ENCODE measurements around the gene PPP2R2C.

Gene PPP2R2C

DNA sequence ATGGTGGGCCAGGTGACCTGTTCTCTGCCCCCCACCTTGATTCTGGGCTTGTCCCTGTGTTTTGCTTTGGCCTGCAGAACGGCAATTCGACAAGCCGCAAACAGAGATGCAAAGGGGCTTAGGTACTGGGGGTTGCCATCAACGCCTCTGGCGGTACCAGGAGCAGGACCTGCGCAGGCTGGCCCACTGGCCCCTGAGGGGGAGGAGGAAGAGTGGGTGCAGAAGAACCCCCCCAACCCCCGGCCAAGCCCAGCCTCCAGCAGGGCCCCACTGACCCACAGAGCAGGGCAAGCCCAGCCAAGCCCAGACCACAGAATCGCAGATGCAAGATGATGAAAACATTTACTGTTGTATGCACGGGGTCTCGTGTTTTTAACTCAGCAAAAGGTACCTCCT, 89.4 kb downstream of the PPP2R2C start:
- DNase-seq (ENCODE audit: low read depth in 2 of 2), result no peak

DNA sequence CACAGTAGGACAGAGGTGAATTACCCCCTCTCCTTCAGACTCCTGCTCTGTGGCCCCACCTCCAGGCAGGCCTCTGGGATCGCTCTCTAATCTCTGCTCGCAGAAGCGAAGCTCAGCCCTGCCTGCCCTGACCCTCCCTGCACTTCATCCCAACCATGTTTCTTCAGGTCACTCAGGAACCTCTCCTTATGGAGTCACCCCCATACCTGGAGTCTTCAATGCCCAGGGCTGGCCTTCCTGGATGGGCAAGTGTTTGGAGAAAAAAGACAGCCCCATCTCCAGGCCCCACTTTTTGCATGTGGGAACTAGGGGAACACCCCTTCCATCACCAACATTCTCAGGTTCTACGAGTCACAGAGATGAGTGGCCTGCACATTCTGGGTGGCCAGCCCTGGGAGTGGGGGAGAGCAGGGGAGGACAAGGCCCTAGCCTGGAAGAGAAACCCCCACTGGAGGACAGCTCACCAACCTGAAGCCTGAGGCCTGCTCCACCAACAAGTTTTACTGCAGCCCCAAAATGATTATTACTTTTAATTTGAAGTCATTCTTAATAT, 90.8 kb downstream of the PPP2R2C start:
- DNase-seq (ENCODE audit: low read depth in 2 of 2), result no peak

DNA sequence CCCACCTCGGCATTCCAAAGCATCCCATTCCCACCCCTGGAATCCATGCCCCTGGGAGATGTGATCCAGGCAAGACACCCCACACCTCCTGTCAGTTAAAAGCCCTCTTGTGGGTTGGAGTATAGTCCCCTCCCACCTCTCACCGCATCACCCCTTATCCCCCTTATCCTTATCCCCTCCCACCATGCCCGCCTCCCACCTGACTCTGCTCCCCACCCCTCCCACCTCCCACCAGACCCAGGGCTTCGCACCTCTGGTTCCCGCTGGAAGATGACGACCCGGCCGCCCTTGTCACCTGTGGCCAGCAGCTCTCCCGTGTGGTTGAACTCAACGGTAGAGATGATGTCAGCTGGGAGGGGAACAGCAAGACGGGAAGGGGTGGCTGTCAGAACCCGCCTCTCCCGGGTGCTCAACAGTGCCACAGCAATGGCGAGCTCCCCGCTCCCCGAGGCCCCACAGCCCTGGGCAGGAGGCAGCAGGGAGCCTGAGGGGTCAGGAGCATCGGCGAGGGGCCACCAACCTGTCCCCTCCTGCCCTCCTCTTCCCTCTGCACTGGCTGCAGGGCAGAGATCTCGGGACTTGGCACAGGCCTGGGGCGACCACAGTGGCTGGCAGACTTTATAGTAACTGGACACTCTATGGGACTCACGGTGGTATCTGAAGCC, 91.5 kb downstream of the PPP2R2C start:
- DNase-seq (ENCODE audit: low read depth in 2 of 2), result no peak

DNA sequence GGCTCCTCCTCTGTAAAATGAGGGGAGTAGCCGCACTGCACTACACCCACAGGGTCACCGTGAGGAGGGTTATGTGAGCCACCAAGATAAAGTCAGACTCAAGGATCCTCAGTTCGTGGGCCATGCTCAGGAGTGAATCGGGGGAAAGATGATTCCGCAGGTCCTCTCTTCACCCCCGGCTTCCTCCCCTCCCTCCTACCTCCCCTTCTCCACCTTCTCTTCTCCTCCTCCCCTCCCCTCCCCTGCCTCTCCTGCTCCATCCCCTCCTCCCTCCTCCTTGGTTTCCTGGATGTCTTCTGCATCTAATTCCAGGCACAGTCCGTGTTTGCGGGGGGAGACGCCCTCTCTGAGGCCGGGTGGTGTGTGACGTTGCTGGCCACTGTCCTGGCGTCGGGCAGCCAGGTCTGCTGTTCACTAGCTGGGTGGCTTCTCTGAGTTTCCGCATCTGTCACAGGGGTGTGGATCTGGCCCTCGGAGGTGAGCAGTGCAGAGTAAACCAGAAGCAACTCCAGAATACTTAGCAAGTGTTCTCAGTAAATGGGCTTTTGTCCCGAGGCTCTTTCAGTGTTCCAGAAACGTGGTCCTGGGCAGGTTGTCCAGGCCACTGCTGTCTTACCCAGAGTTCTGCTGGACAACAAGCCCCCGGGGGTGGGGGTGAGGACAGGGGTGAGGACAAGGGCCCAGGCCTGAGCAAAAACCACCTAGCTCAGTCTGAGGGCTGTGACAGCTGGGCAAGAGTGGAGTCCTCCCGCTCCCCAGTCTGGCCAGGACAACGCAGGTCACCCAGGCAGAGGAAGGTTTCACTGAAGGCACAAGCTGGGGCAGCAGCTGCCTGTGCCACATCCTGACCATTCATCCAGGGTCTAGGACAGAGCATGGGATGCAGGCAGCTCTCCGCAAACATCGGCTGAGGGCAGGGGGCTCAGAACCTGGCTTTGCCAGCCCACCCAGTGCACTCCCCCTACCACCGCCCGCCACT, 92.4 kb downstream of the PPP2R2C start:
- DNase-seq (ENCODE audit: low read depth in 2 of 2), result no peak

- no peak for DNase-seq (ENCODE audit: low read depth in 2 of 2)
These were observed 93.6 kb downstream of the PPP2R2C start for GRCh38 chr4:6378493-6379445.

- DNase-seq (ENCODE audit: low read depth in 2 of 2), result no peak
These were observed 94.6 kb downstream of the PPP2R2C start for GRCh38 chr4:6377626-6378492.

DNA sequence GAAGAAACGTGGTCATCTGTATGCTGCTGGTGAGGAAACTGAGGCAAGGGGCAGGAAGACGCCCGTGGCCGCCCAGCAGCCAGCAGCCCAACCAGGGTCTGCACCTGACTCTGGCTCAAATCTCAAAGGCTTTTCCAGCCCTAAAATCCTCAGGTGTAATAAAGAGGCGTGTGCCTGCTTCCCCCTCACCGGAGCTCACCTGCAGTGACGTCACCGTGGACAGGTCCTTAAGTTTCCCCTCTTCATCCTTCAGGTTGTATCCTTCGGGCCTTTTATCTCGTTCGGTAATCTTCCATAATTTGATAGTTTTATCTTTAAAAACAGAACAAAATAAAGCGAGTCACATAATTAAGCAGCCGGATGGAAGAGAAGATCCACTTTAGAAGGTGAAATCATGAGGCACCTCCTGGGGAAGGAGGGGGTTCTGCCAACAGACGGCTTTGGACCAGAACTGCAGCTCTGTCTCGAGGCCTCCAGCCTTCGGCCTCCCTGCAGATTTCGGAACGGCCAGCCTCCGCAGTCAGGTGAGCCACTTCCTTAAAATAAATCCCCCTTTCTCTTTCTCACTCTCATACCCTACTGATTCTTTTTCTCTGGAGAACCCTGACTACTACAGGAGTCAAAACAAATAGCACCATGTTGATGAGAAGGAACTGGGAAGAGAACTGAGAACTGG, 96.7 kb downstream of the PPP2R2C start:
- DNase-seq (ENCODE audit: low read depth in 2 of 2), result no peak

- DNase-seq (ENCODE audit: low read depth in 2 of 2), result no peak
These were observed 97.8 kb downstream of the PPP2R2C start for GRCh38 chr4:6374575-6374974.

DNA sequence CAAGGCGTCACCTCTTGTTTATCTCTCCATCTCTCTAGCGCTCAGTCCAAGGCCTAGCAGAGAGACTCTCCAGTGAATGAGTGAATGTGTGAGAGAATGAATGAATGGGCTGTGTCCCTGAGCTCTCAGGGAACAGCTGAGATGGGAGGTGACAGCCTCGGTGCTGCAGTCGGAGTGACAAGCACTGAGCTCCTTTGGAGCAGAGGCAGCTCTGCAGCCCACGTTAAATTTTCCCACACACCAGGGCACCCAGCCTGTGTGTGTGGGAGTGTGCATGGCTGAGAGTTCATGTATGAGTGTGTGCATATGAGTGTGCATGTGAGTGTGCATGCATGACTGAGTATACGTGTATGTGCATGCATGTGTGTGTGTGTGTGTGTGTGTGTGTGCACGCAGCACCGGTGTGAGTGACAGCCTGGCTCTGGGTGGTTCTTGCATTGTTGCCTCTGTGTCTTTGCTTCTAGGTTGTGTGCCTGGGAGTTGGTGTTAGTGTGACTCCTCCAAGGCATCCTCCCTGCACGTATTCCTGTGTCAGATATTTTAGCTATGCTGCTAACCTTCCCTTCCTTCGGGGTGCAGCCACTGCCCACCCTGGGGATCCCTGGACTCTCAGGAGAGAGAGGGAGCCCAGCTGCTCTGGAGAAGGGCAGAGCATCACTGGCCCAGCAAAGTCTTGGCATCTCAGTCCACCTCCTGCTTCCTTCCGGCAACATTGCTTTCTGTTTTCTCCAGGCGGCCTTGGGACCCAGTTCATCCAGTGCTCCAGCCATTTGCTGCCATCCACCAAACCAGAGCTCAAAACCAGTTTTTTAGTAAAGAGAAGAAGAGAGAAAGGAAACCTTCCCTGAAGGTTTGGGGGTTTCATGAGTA, 98.6 kb downstream of the PPP2R2C start:
- no peak for DNase-seq (ENCODE audit: low read depth in 2 of 2)

DNA sequence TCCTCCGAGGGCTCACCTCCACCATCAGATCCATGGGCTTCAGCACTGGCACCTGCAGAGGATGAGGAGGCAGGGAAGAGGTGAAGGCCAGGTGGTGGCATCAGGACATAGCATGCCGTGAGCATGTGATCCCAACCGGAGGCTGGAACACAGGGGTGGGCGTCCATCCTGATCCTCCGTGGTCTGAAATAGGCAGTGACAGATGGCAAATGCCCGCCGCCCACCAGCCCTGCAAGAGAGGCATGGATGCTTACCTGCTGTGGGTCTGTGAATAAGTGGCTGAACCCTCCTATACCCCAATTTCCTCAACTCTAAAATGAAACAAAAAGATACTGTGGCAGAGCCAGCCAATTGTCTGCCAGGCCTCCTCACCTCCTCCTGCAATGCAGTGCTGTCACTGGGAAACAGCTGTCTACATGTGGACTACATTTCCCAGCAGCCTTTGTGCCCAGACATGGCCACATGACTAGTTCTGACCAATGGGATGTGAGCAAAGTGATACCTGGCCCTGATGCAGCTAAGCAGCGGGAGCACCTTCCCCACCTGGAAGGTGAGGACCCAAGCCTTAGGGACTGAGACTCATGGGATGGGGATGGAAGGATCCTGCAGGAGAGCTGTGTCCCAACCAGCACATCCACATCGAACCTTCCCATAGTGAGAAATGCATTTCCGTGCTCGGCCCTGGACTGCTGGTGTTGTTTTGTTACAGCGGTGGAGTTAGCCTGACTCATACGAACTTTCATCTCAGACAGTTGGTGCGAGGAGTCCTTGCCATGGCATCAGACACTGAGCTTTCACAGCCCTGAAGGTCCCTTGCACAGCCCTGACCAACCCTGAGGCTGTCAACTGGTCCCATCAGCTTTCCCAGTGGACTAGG, 99.5 kb downstream of the PPP2R2C start:
- no peak for DNase-seq (ENCODE audit: low read depth in 2 of 2)

- DNase-seq (ENCODE audit: low read depth in 2 of 2), result no peak
These were observed 100.6 kb downstream of the PPP2R2C start for GRCh38 chr4:6371812-6372211.

- no peak for DNase-seq (ENCODE audit: low read depth in 2 of 2)
These were observed 101.1 kb downstream of the PPP2R2C start for GRCh38 chr4:6371271-6371670.

GRCh38 chr4:6369924-6370645, 102.3 kb downstream of the PPP2R2C start:
- no peak for DNase-seq (ENCODE audit: low read depth in 2 of 2)

- no peak for DNase-seq (ENCODE audit: low read depth in 2 of 2)
These were observed 102.9 kb downstream of the PPP2R2C start for GRCh38 chr4:6369511-6369910.

DNA sequence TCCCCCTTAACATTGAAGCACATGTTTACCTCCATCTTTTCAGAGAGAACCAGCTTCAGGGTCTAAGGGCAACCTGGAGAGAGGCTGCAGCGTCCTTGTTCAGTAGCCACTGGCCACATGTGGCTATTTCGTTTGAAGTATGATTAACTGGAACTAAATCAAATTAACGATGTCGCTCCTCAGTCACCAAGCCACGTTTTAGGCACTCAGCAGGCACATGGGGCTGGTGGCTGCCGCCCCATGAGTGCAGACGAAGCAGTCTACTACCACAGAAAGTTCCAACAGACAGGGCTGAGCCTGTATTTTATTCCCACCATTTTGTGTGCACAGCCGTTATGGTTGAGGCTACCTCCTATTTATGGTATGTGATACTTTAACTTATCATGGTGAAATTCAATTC, 103.4 kb downstream of the PPP2R2C start:
- no peak for DNase-seq (ENCODE audit: low read depth in 2 of 2)

- DNase-seq (ENCODE audit: low read depth in 2 of 2), result no peak
These were observed 103.8 kb downstream of the PPP2R2C start for GRCh38 chr4:6368601-6369000.

- no peak for DNase-seq (ENCODE audit: low read depth in 2 of 2)
These were observed 104.3 kb downstream of the PPP2R2C start for GRCh38 chr4:6368096-6368495.
